Bone marrow (tissue), 2 donors: Measurements from ENCODE around the gene TIGD4.
"Not testable (repeated sequence)": the region's sequence is repeated elsewhere in the genome, so short reads cannot be mapped to it uniquely, and the experiment has no call there.

Experiments used
- DNase-seq, 2 donors: peaks; one replicate each; lab custom pipeline; 2025; lab: John Stamatoyannopoulos, UW

The TIGD4 gene

GRCh38 chr4:152780267-152780778 lies 793 bp upstream of the TIGD4 start:
- no peak for DNase-seq

GRCh38 chr4:152778656-152779512 lies 646 bp downstream of the TIGD4 start:
- peak in 1 of 2 donors; percentile 18 for DNase-seq

GRCh38 chr4:152777488-152777887 lies 2.0 kb downstream of the TIGD4 start:
- no peak for DNase-seq

GRCh38 chr4:152776352-152776751 lies 3.2 kb downstream of the TIGD4 start:
- DNase-seq, result no peak

DNA sequence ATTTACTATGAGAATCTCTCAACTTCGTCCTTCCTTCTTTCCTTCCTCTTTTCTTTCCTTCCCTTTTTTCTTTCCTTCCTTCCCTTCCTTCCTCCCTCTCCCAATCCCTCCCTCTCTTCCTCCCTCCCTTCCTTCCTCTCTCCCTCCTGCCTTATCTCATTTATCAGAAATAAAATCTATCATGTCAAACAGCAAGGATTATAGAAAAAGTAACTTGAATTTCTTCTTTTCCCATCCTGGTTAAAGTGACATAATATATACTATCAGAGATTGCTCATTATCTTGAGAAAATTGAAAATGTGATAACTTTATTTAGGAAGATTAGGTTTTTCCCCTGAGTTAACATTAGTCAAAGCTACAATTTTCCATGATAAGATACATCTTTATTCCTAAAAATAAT lies 5.6 kb downstream of the TIGD4 start:
- DNase-seq, result no peak

DNA sequence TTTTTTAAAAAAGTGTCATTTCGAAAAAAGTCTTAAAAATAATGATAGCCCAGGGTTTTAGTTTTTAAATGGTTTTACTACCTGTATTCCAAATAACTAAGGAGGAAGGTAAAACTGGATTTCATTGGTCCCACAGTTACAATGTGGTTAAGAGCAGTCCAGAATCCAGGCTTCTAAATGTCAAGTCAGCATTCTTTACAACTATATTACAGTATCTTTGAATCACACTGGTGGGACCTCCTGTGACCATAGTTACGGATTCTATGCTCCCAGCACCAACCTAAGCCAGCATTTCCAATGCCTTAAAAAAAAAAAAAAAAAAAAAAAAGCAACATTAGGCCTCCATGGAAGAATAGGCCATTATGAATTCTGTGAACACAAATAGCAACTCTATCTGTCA lies 6.2 kb downstream of the TIGD4 start:
- no peak for DNase-seq

DNA sequence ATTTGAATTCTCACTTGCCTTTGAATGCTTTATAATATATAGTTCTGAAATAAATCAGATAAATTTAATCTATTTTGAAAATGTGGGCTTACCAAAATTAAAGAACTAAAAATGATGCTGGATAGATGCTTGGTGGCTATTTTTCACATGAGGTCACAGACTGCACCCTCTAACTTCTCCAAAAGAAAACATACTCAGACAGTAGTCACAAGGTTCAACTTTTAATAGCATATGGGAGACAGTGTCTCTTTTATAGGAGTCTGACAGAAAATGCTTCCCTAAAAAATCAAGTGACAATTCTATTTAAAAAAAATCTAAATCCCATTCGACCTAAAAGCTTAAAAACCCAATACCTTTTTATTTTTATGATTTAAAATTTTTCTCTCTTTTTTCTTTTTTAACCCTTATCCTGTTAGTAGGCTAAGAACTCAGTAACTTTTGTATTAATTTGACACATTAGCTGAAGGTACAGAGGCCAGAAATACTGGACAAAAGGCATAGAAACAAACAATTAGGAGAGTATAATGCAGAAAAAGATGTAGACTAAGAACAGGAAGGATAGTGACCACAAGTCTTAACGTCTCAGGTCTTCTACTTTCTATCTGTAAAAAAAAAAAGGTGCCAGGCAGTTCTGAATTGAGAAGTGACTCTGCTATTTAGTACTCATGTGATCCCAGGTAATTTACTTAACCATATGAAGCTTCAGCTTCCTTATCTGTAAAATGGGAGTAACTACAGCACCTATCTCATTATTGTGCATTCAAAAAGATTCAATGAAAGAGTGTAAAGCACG lies 7.6 kb downstream of the TIGD4 start:
- no peak for DNase-seq

GRCh38 chr4:152765069-152765737 lies 14.3 kb downstream of the TIGD4 start:
- DNase-seq, result not testable (repeated sequence)

GRCh38 chr4:152763796-152764195 lies 15.7 kb downstream of the TIGD4 start:
- no peak for DNase-seq

GRCh38 chr4:152748619-152749018 lies 30.9 kb downstream of the TIGD4 start:
- no peak for DNase-seq

DNA sequence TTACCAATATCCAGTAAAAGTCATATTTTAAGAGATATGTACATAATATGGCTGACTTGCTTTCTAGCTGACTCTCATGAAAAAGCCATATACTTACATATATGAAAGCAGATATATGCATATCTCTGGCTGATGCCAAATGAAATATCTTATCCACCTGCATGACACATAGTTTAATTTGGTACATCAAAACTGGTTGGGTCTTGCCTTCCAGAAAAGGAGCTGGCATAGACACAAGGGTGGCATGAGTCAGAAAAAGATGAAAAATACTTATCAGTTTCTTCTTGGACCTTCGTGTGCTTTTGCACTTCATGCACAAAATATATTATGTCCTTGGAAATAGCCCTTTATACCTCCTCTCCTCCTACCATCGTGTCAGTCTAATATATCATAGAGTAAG lies 32.1 kb downstream of the TIGD4 start:
- DNase-seq, result no peak

GRCh38 chr4:152738827-152739226 lies 40.7 kb downstream of the TIGD4 start:
- DNase-seq, result no peak

- DNase-seq, result no peak
Measured at GRCh38 chr4:152735906-152736305, 43.6 kb downstream of the TIGD4 start.

GRCh38 chr4:152735396-152735859 lies 44.1 kb downstream of the TIGD4 start:
- DNase-seq, result no peak

DNA sequence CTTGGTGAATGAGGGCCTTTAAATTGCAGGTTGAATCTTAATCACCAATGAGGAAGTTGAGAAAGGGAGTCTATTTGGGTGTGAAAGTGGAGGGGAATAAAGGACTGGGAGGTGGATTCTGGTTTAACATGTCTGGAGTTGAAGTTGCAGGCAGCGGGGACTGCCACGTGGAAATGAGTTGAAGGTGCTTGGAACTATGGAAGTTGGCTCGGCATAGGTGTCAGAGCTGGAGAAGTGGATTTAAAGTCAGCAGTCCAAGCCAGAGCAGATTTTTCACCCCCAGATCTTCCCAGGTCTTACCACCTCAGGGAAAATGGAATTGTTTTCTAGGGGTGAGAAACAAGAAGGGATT lies 44.9 kb downstream of the TIGD4 start:
- DNase-seq, result no peak

- DNase-seq, result no peak
Measured at GRCh38 chr4:152734015-152734698, 45.4 kb downstream of the TIGD4 start.

- no peak for DNase-seq
Measured at GRCh38 chr4:152731997-152732396, 47.5 kb downstream of the TIGD4 start.

- DNase-seq, result no peak
Measured at GRCh38 chr4:152729466-152729865, 50.1 kb downstream of the TIGD4 start.

DNA sequence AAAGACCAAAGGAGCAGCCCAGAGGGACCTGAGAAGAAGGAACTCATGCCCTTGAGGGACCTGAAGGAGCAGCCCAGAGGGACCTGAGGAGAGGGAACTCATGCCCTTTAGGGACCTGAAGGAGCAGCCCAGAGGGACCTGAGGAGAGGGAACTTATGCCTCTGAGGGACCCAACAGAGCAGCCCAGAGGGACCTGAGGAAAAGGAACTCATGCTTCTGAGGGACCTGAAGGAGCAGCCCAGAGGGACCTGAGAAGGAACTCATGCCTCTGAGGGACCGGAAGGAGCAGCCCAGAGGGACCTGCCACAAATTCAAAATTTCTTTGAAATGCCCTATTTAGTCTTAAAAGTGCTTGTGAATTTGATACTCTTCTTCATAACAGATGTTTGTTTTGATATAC lies 51.2 kb downstream of the TIGD4 start:
- no peak for DNase-seq

- no peak for DNase-seq
Measured at GRCh38 chr4:152727784-152728183, 51.7 kb downstream of the TIGD4 start.

DNA sequence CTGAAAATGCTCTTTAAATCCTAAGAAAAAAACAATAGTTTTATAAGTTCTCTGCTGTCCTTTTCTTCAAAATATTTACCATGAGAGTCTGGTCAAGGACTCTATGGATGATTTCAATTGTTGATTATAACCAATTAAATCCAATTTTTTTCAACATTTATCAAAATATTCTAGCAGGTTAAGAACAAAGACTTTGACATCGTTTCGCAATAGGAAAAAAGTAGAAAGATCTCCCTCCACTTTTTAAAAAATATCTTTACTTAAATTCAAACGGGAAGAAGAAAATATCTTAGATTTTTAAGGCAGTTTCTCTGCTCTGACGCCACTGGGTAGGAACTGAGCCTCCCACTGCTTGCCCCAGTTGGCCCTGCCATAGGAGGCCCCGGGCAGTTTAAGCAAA lies 55.0 kb downstream of the TIGD4 start:
- no peak for DNase-seq

GRCh38 chr4:152723236-152723635 lies 56.3 kb downstream of the TIGD4 start:
- DNase-seq, result no peak
